Measurements from ENCODE around the gene SEMA6A. TPM values are rescaled to one million over a fixed set of nuclear protein-coding genes. Genes with fewer than 3 reads are reported as not detected.

Gene SEMA6A
- total RNA-seq, 1 experiment from 2014 or later: not detected

DNA sequence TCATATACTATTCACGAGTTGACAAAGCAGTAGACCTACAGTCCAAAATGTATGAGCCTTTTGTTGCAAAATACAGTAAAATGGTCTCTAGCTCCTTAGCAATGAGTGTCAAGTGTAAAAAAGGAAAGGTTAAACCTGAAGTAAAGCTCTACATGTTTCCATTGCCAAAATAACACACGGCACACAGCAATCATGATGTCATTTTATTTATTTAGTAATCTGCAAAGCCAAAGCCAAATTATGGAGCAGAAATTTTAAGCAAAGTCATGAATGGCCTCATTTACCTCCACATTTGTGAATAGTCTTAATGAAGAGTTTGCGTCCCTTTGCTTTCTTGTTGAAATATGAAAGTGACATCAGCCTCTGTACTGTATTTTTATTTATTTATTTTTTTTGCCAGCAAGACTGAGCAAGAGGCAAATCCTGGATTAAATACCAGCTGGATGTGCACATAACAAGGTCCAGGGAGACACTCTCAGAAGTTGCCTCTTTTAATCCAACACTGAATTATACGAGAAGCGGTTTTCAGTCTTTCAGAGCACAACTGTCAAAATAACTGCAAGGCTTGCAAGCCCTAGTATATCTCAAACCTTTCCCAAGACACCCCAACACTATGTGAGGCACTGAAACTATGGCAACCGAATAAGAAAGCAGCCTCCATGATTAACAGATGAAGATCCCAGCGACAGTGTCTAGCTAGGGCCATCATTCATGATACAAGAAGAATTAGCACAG is 9.7 kb downstream of the SEMA6A start:
- no TSS peak for BruUV-seq (replicated peaks)
- ATAC-seq: no peak
- Histone ChIP-seq H3K36me3 (ENCODE audit: low read depth, low read length) (no peaks in the 10 kb centered on the region), H3K9ac (ENCODE audit: low read length) (no peak overlapping the region), H3K27ac (ENCODE audit: low read length) (no peak overlapping the region), H3K9me3 (ENCODE audit: low read length) (no peaks in the 10 kb centered on the region), H3K4me1 (ENCODE audit: insufficient read depth, low read length) (no peaks in the 10 kb centered on the region), H3K4me3 (ENCODE audit: low read length) (no peak overlapping the region), H2AFZ (ENCODE audit: low read length) (no peak overlapping the region), H3F3A (ENCODE audit: low read length, unreplicated experiment) (no peaks in the 10 kb centered on the region), H3K79me2 (ENCODE audit: low read length) (no peaks in the 10 kb centered on the region), H3K9me2 (replicated peaks; ENCODE audit: low read length) (no peaks in the 10 kb centered on the region), H3K27me3 (ENCODE audit: low read length) (peaks cover 15% of the 10 kb centered on the region; the same call in 1 of the 2 replicates), H3K4me2 (ENCODE audit: low read length) (no peak overlapping the region), H4K20me1 (ENCODE audit: low read length) (no peaks in the 10 kb centered on the region)
- ChIA-PET CTCF (no interaction called here), POLR2A (ENCODE audit: unreplicated experiment) (no interaction called here)
- no peak for TF ChIP-seq EZH2 (IDR thresholded peaks at IDR 0.05; ENCODE audit: low read length, unreplicated experiment)
- TF ChIP-seq, protein P1, sequence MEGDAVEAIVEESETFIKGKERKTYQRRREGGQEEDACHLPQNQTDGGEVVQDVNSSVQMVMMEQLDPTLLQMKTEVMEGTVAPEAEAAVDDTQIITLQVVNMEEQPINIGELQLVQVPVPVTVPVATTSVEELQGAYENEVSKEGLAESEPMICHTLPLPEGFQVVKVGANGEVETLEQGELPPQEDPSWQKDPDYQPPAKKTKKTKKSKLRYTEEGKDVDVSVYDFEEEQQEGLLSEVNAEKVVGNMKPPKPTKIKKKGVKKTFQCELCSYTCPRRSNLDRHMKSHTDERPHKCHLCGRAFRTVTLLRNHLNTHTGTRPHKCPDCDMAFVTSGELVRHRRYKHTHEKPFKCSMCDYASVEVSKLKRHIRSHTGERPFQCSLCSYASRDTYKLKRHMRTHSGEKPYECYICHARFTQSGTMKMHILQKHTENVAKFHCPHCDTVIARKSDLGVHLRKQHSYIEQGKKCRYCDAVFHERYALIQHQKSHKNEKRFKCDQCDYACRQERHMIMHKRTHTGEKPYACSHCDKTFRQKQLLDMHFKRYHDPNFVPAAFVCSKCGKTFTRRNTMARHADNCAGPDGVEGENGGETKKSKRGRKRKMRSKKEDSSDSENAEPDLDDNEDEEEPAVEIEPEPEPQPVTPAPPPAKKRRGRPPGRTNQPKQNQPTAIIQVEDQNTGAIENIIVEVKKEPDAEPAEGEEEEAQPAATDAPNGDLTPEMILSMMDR (conservative IDR thresholded peaks at IDR 0.05; ENCODE audit: low read depth, low read length): no peak
- no peak for DNase-seq
- intact Hi-C loops (cut with micrococcal nuclease): no loop called here

DNA sequence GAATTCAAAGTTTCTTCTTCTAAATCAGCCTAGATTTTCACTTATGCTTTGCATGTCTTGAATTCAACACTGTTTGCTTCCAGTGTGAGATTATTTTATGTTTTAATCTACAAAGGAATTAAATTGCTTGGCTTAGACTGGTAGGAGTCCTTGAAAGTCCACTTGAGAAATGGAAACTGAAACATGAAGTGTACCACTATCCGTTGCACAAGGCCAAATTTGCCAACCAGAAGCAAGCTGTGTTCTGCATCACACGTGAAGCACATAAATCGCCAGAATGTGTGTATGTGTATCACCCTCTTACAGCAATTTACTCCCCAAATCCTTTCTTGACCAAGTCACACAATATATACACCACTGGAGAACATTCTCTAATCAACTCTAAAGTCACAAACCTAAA is 10.3 kb downstream of the SEMA6A start:
- ChIA-PET CTCF (no interaction called here), POLR2A (ENCODE audit: unreplicated experiment) (no interaction called here)
- Histone ChIP-seq H2AFZ (ENCODE audit: low read length) (no peak overlapping the region), H3K27me3 (ENCODE audit: low read length) (0 out of 2 replicates have a peak, but pooled peaks cover 15% of the 10 kb centered on the region), H3K9me3 (ENCODE audit: low read length) (no peaks in the 10 kb centered on the region), H3K9me2 (replicated peaks; ENCODE audit: low read length) (no peaks in the 10 kb centered on the region), H3K36me3 (ENCODE audit: low read depth, low read length) (no peaks in the 10 kb centered on the region), H3K4me3 (ENCODE audit: low read length) (no peak overlapping the region), H3F3A (ENCODE audit: low read length, unreplicated experiment) (no peaks in the 10 kb centered on the region), H4K20me1 (ENCODE audit: low read length) (no peaks in the 10 kb centered on the region), H3K4me1 (ENCODE audit: insufficient read depth, low read length) (no peaks in the 10 kb centered on the region), H3K9ac (ENCODE audit: low read length) (no peak overlapping the region), H3K4me2 (ENCODE audit: low read length) (no peak overlapping the region), H3K79me2 (ENCODE audit: low read length) (no peaks in the 10 kb centered on the region), H3K27ac (ENCODE audit: low read length) (no peak overlapping the region)
- ATAC-seq (no peak), DNase-seq (no peak)
- BruUV-seq (replicated peaks): no TSS peak
- intact Hi-C loops (cut with micrococcal nuclease): no loop called here
- TF ChIP-seq, protein P1 (conservative IDR thresholded peaks at IDR 0.05; ENCODE audit: low read depth, low read length): no peak
- TF ChIP-seq EZH2 (IDR thresholded peaks at IDR 0.05; ENCODE audit: low read length, unreplicated experiment) (no peak), EZH2phosphoT487 (IDR thresholded peaks at IDR 0.05; ENCODE audit: borderline replicate concordance, low read length) (no peak)

DNA sequence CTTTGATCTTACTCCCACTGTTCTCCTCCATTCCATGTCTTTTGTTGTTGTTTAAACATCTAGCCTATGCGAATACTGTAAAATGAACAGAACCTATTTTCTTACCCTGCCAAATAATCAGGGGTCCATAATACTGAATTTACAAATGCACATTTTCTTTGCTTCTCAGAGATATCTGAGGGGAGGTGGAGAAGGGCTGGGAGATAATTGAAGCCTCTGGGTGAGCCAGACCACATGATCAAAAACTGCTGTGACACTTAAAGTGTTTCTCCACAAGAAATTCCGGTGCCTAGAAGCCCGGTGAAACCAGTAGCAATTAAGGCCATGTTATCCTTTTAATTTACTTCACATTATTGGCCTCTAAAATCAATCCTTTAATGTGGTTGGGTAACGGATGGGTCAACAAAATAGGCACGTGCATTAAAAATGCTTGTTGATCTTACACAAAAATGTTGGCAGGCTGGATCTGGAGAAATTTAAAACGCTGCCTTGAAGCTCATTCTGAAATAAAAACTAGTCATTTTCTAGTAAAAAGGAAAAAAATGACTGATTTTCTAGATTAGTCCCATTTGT is 10.8 kb downstream of the SEMA6A start:
- Histone ChIP-seq H3K4me2 (ENCODE audit: low read length) (no peak overlapping the region), H3F3A (ENCODE audit: low read length, unreplicated experiment) (no peaks in the 10 kb centered on the region), H3K27me3 (ENCODE audit: low read length) (0 out of 2 replicates have a peak, but pooled peaks cover 15% of the 10 kb centered on the region), H3K4me1 (ENCODE audit: insufficient read depth, low read length) (no peaks in the 10 kb centered on the region), H3K9me2 (replicated peaks; ENCODE audit: low read length) (no peaks in the 10 kb centered on the region), H3K36me3 (ENCODE audit: low read depth, low read length) (no peaks in the 10 kb centered on the region), H2AFZ (ENCODE audit: low read length) (no peak overlapping the region), H3K27ac (ENCODE audit: low read length) (no peak overlapping the region), H4K20me1 (ENCODE audit: low read length) (no peaks in the 10 kb centered on the region), H3K9me3 (ENCODE audit: low read length) (no peaks in the 10 kb centered on the region), H3K9ac (ENCODE audit: low read length) (no peak overlapping the region), H3K79me2 (ENCODE audit: low read length) (no peaks in the 10 kb centered on the region), H3K4me3 (ENCODE audit: low read length) (no peak overlapping the region)
- intact Hi-C loops (cut with micrococcal nuclease): no loop called here
- TF ChIP-seq EZH2phosphoT487 (IDR thresholded peaks at IDR 0.05; ENCODE audit: borderline replicate concordance, low read length) (no peak), EZH2 (IDR thresholded peaks at IDR 0.05; ENCODE audit: low read length, unreplicated experiment) (no peak)
- TF ChIP-seq, protein P1 (conservative IDR thresholded peaks at IDR 0.05; ENCODE audit: low read depth, low read length): no peak
- ATAC-seq: no peak
- ChIA-PET CTCF (no interaction called here), POLR2A (ENCODE audit: unreplicated experiment) (no interaction called here)
- no TSS peak for BruUV-seq (replicated peaks)
- no peak for DNase-seq

All from PC-3 (cell line).